B cell (primary cell): ENCODE data around the gene HOXC6. TPM values are rescaled to one million over a fixed set of nuclear protein-coding genes. Genes with fewer than 3 reads are reported as not detected.

Experiments
- ATAC-seq: fragments of 200-7000 bp; cut with Tn5 transposase; one replicate; pipeline ENCODE4 v1.10.0; 2021; ENCODE audit warnings: low read depth, mild to moderate bottlenecking, moderate number of reproducible peaks, moderate library complexity
- CTCF ChIA-PET: fragments of 350-600 bp; sonication (Branson Sonifier 250); formaldehyde crosslinking; loops from one replicate; lab custom pipeline; 2021; ENCODE audit warnings: antibody characterized with exemption, inconsistent platforms; lab: Charles Lee
- POLR2A ChIA-PET: fragments of 350-600 bp; sonication (Branson Sonifier 250); formaldehyde crosslinking; loops from one replicate; lab custom pipeline; 2021; ENCODE audit warnings: antibody characterized with exemption; lab: Charles Lee
- DNase-seq: peaks from one replicate; pipeline ENCODE4 v3.0.0; 2013
- H2AFZ ChIP-seq: 2 replicates; pipeline ENCODE4 v1.6.1; 2012; ENCODE audit warnings: mild to moderate bottlenecking, low read depth, low read length; ENCODE audit not compliant: insufficient read depth, poor library complexity, severe bottlenecking
- H3K27ac ChIP-seq, 2 donors: 1 replicate in 1 of 2; 2 replicates in 1 of 2; pipeline ENCODE4 v1.5.1; 2012 to 2013; ENCODE audit warnings: low read length in 2 of 2, mild to moderate bottlenecking in 2 of 2, moderate library complexity in 1 of 2
- H3K27me3 ChIP-seq, 4 experiments: fragments of 200-600 bp in 1 of 4; sonication (generic) in 1 of 4; replicated peaks in 1 of 4; 1 replicate in 2 of 4; 2 replicates in 2 of 4; pipeline versions ENCODE4 v1.6.1 to v1.7.0; 2013 to 2016; ENCODE audit warnings: low read length in 3 of 4, mild to moderate bottlenecking in 2 of 4, mixed read lengths in 1 of 4, moderate library complexity in 1 of 4; ENCODE audit not compliant: insufficient read depth in 4 of 4, control insufficient read depth in 3 of 4; ENCODE audit errors: control extremely low read depth in 1 of 4
- H3K36me3 ChIP-seq, 2 experiments: replicated peaks in 1 of 2; 1 replicate in 1 of 2; 2 replicates in 1 of 2; pipeline versions ENCODE4 v1.6.1 to v1.7.1; 2013; ENCODE audit warnings: low read length in 1 of 2; ENCODE audit not compliant: insufficient read depth in 2 of 2, control insufficient read depth in 1 of 2; ENCODE audit errors: control extremely low read depth in 1 of 2, extremely low read depth in 1 of 2
- H3K4me1 ChIP-seq, 2 donors: fragments of 200-600 bp in 1 of 2; sonication (generic) in 1 of 2; 1 replicate in 1 of 2; 2 replicates in 1 of 2; pipeline versions ENCODE4 v1.5.1 to v1.6.1; 2013 to 2017; ENCODE audit warnings: low read length in 2 of 2; ENCODE audit not compliant: control insufficient read depth in 2 of 2, insufficient read depth in 2 of 2
- H3K4me2 ChIP-seq: replicated peaks from 2 replicates; pipeline ENCODE3; 2012; ENCODE audit warnings: mild to moderate bottlenecking, low read depth, low read length; ENCODE audit not compliant: poor library complexity, severe bottlenecking
- H3K4me3 ChIP-seq, 5 experiments: fragments of 200-600 bp in 1 of 5; sonication (generic) in 1 of 5; 1 replicate in 3 of 5; 2 replicates in 2 of 5; pipeline versions ENCODE4 v1.5.1 to v1.7.0; 2011 to 2016; ENCODE audit warnings: low read length in 4 of 5, mild to moderate bottlenecking in 4 of 5, low read depth in 2 of 5, control low read depth in 1 of 5, moderate library complexity in 1 of 5; ENCODE audit not compliant: insufficient read depth in 1 of 5; ENCODE audit errors: control extremely low read depth in 1 of 5, extremely low read depth in 1 of 5
- H3K79me2 ChIP-seq: fragments of 200-600 bp; sonication (generic); one replicate; pipeline ENCODE4 v1.6.0; 2016; ENCODE audit warnings: low read length; ENCODE audit not compliant: control insufficient read depth, insufficient read depth
- H3K9ac ChIP-seq: fragments of 200-600 bp; sonication (generic); 2 replicates; pipeline ENCODE4 v1.6.1; 2017; ENCODE audit warnings: mild to moderate bottlenecking, low read length, moderate library complexity
- H3K9me3 ChIP-seq, 3 donors: one replicate each; pipeline versions ENCODE4 v1.6.1 to v1.7.1; 2013; ENCODE audit warnings: low read length in 2 of 3; ENCODE audit not compliant: control insufficient read depth in 2 of 3, insufficient read depth in 1 of 3; ENCODE audit errors: control extremely low read depth in 1 of 3
- H4K20me1 ChIP-seq: 2 replicates; pipeline ENCODE4 v1.6.0; 2012; ENCODE audit warnings: mild to moderate bottlenecking, low read length; ENCODE audit not compliant: insufficient read depth, control insufficient read depth, poor library complexity, severe bottlenecking
- H3K27ac Mint-ChIP-seq: one replicate; pipeline ENCODE4 v1.8.0; 2021; ENCODE audit warnings: mixed read lengths
- H3K27me3 Mint-ChIP-seq: one replicate; pipeline ENCODE4 v1.8.0; 2021; ENCODE audit warnings: mixed read lengths
- H3K4me1 Mint-ChIP-seq: one replicate; pipeline ENCODE4 v1.8.0; 2021; ENCODE audit warnings: mixed read lengths
- H3K4me3 Mint-ChIP-seq: one replicate; pipeline ENCODE4 v1.8.0; 2021; ENCODE audit warnings: mixed read lengths
- H3K9me3 Mint-ChIP-seq: one replicate; pipeline ENCODE4 v1.8.0; 2022; ENCODE audit warnings: mixed read lengths; ENCODE audit not compliant: insufficient read depth
- EZH2 ChIP-seq: IDR thresholded peaks from 2 replicates; pipeline ENCODE4 v1.6.1; 2012; ENCODE audit warnings: borderline replicate concordance, low read depth, mild to moderate bottlenecking, moderate library complexity, low read length; ENCODE audit not compliant: insufficient read depth, poor library complexity, severe bottlenecking
- WGBS: methylation state at CpG from one replicate; pipeline ENCODE4 v1.1.5; 2013; ENCODE audit warnings: missing lambda C conversion rate; ENCODE audit not compliant: insufficient coverage; 5-methylcytosine and 5-hydroxymethylcytosine counted together
- intact Hi-C: fragments of 100-400 bp; cut with micrococcal nuclease; formaldehyde crosslinking; loops from one replicate; pipeline ENCODE4 v1.10.0; 2022
- polyA plus RNA-seq: library from polyadenylated mRNA; depleted of rRNA; stranded (reverse); fragments of >200 nt; gene quantifications from 2 replicates; pipeline ENCODE4 v1.2.3, GENCODE V29; 2012
- total RNA-seq, 2 donors: library from RNA; stranded (reverse); fragments of 120-200 nt in 1 of 2; gene quantifications; 1 replicate in 1 of 2; 2 replicates in 1 of 2; pipeline versions ENCODE4 v1.2.3 to v1.2.4, GENCODE V29; 2013 to 2022
- TF ChIP-seq, protein P1 (sequence below): fragments of 200-600 bp; IDR thresholded peaks from one replicate; pipeline ENCODE4 v1.8.0; 2022; ENCODE audit warnings: antibody characterized with exemption, mild to moderate bottlenecking

The HOXC6 gene
- total and polyA plus RNA-seq, 2 donors (not counting 1 experiment from before 2014, with no cell fraction given), result not detected

DNA sequence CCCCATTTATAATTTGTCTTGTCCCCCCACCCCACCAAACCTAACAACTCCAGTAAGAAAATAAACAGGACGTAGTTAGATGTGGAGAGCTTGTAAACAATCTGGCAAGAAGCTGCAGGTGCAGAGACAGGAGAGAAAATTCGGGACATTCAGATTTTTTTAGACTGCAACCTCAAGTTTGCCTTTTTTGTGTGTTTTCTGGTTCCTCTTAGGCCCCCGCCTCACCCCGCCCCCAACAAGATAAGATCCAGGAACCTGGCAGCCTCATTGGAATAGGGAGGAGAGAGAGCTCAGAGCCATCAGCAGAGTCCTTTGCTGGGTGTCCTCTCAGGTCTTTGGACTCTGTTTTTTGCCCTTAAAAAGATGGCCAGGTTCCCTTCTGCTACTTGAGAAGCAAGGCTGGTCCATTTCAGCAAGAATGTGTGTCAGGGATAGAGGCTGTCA is 40.4 kb upstream of the HOXC6 start:
- POLR2A ChIA-PET, result interaction anchor here (0.7 kb wide), 1 partner anchor 56 kb away, joined by 3 read pairs; no protein-coding TSS in a partner anchor
- no peak overlapping the region for H3K4me3 ChIP-seq

More for the DNA sequence above, 40.4 kb upstream of the HOXC6 start:
- no peak for TF ChIP-seq EZH2
- TF ChIP-seq, protein P1, sequence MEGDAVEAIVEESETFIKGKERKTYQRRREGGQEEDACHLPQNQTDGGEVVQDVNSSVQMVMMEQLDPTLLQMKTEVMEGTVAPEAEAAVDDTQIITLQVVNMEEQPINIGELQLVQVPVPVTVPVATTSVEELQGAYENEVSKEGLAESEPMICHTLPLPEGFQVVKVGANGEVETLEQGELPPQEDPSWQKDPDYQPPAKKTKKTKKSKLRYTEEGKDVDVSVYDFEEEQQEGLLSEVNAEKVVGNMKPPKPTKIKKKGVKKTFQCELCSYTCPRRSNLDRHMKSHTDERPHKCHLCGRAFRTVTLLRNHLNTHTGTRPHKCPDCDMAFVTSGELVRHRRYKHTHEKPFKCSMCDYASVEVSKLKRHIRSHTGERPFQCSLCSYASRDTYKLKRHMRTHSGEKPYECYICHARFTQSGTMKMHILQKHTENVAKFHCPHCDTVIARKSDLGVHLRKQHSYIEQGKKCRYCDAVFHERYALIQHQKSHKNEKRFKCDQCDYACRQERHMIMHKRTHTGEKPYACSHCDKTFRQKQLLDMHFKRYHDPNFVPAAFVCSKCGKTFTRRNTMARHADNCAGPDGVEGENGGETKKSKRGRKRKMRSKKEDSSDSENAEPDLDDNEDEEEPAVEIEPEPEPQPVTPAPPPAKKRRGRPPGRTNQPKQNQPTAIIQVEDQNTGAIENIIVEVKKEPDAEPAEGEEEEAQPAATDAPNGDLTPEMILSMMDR, result no peak
- Histone ChIP-seq H4K20me1 (no peaks in the 10 kb centered on the region), H3K27ac (no peak overlapping the region), H3K4me2 (no peak overlapping the region), H3K27me3 (peaks cover 0 to 98% (median 92%) of the 10 kb centered on the region in 4 experiments), H3K36me3 (no peaks in the 10 kb centered on the region), H3K79me2 (no peaks in the 10 kb centered on the region), H3K4me1 (peaks cover 30 to 48% of the 10 kb centered on the region in 2 donors), H2AFZ (no peak overlapping the region), H3K9me3 (peaks cover 0 to 68% (median 12%) of the 10 kb centered on the region in 3 donors), H3K9ac (no peak overlapping the region)
- CTCF ChIA-PET, result interaction anchor here (0.7 to 1.8 kb wide), 7 partner anchors 45 to 632 kb away, joined by 3 to 6 read pairs (median 3); partner anchors contain the start of gene HOXC5
- Mint-ChIP-seq H3K27me3 (peaks cover 90% of the 10 kb centered on the region), H3K9me3 (no peaks in the 10 kb centered on the region), H3K27ac (no peak overlapping the region), H3K4me3 (no peak overlapping the region), H3K4me1 (peaks cover 29% of the 10 kb centered on the region)
- DNase-seq (no peak), ATAC-seq (no peak)
- intact Hi-C loops, result loop anchor here (5.0 kb wide), 1 partner anchor 46 kb away; no protein-coding TSS in a partner anchor
- WGBS, result 10% methylated on average over 2 of the region's 4 CpGs
